Chondrocyte (in vitro differentiated cells): ENCODE results near the gene ARMC8. TPM values are rescaled to one million over a fixed set of nuclear protein-coding genes. Genes with fewer than 3 reads are reported as not detected.

Experiments used
- DNase-seq: peaks from one replicate; pipeline ENCODE4 v3.0.0; 2021; ENCODE audit warnings: mixed read lengths, low spot score
- H3K27ac Mint-ChIP-seq: one replicate; pipeline ENCODE4 v1.8.0; 2021; ENCODE audit warnings: mild to moderate bottlenecking, moderate library complexity, mixed read lengths; ENCODE audit not compliant: unreplicated experiment
- H3K27me3 Mint-ChIP-seq: 2 replicates; pipeline ENCODE4 v1.8.0; 2021; ENCODE audit warnings: low read depth, mixed read lengths
- H3K36me3 Mint-ChIP-seq: 2 replicates; pipeline ENCODE4 v1.8.0; 2021; ENCODE audit warnings: low read depth, mixed read lengths
- H3K4me1 Mint-ChIP-seq: 2 replicates; pipeline ENCODE4 v1.8.0; 2021; ENCODE audit warnings: low read depth, mild to moderate bottlenecking, mixed read lengths
- H3K4me3 Mint-ChIP-seq: one replicate; pipeline ENCODE4 v1.8.0; 2021; ENCODE audit warnings: mild to moderate bottlenecking, moderate library complexity, mixed read lengths; ENCODE audit not compliant: unreplicated experiment
- H3K9me3 Mint-ChIP-seq: 2 replicates; pipeline ENCODE4 v1.8.0; 2021; ENCODE audit warnings: low read depth, mixed read lengths
- total RNA-seq: library from RNA; stranded (reverse); gene quantifications from 3 replicates; pipeline ENCODE4 v1.2.1, GENCODE V29; 2021
- TF ChIP-seq, protein P1 (sequence below): fragments of 200-600 bp; sonication (generic); IDR thresholded peaks from 2 replicates; pipeline ENCODE4 v1.5.0; 2021; ENCODE audit warnings: antibody characterized with exemption, mild to moderate bottlenecking, moderate library complexity

Gene ARMC8
- total RNA-seq, 1 donor from 2014 or later = 34.2 TPM

DNA sequence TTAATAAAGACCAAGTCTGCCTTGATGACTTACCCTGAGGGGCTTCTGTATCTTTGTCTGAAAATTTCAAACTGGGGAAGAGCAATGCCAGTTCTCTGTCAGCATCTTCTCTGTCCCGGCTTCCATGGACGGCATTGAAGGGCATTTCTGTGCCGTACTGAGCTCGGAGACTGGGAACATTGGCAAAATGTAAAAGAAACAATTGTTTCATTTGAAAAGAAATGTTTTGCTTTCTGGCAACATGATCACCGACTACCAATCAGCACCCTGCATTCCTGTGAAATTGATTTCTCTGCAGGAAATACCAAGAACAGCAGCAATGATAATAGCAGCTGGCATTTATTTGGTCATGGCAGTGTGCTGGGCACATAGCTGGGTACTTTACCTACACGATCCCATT lies 116.4 kb downstream of the ARMC8 start:
- no peak overlapping the region for H3K27ac Mint-ChIP-seq

DNA sequence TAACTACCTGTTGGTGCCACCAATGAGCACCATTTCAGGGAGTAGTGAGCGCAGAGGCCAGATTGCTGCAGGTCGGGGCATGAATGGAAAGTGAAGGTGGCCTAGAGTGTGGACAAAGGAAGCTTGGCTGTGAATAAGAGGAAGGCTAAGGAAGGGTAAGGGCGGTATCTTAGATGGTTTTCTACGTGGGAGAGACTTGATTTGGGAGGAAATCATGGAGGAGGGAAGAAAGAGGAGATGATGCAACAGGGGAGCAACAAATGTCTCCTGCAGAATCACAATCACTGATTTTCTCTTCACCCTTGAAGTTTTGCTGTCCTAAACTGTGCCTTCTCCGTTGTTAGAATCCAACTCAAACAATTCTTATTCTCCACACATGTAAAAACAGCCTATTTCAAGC lies 120.8 kb downstream of the ARMC8 start:
- TF ChIP-seq, protein P1, sequence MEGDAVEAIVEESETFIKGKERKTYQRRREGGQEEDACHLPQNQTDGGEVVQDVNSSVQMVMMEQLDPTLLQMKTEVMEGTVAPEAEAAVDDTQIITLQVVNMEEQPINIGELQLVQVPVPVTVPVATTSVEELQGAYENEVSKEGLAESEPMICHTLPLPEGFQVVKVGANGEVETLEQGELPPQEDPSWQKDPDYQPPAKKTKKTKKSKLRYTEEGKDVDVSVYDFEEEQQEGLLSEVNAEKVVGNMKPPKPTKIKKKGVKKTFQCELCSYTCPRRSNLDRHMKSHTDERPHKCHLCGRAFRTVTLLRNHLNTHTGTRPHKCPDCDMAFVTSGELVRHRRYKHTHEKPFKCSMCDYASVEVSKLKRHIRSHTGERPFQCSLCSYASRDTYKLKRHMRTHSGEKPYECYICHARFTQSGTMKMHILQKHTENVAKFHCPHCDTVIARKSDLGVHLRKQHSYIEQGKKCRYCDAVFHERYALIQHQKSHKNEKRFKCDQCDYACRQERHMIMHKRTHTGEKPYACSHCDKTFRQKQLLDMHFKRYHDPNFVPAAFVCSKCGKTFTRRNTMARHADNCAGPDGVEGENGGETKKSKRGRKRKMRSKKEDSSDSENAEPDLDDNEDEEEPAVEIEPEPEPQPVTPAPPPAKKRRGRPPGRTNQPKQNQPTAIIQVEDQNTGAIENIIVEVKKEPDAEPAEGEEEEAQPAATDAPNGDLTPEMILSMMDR = no peak
- Mint-ChIP-seq H3K4me1 (no peaks in the 10 kb centered on the region), H3K4me3 (no peak overlapping the region), H3K27me3 (peaks cover 19% of the 10 kb centered on the region), H3K27ac (no peak overlapping the region), H3K9me3 (peaks cover 38% of the 10 kb centered on the region), H3K36me3 (peaks cover 22% of the 10 kb centered on the region)
- no peak for DNase-seq

More for the DNA sequence above, 116.4 kb downstream of the ARMC8 start:
- no peak for DNase-seq
- peaks cover 17% of the 10 kb centered on the region for H3K36me3 Mint-ChIP-seq
- TF ChIP-seq, protein P1 = no peak
- H3K9me3 Mint-ChIP-seq = peaks cover 13% of the 10 kb centered on the region
- no peak overlapping the region for H3K4me3 Mint-ChIP-seq
- H3K4me1 Mint-ChIP-seq = no peaks in the 10 kb centered on the region
- H3K27me3 Mint-ChIP-seq = no peaks in the 10 kb centered on the region

DNA sequence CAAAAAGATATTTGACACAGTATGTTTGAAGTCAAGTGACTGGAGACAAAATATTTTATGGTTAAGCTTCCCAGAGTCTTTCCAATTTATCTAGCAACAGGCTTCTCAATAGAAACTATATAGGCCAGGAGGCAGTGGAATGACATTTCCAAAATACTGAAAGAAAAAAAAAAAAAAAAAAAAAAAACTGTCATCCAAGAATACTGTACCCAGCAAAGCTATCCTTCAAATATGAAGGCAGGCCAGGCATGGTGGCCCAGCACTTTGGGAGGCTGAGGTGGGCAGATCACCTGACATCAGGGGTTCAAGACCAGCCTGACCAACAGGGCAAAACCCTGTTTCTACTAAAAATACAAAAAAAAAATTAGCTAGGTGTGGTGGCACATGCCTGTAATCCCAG lies 121.7 kb downstream of the ARMC8 start:
- peaks cover 24% of the 10 kb centered on the region for H3K27me3 Mint-ChIP-seq
- TF ChIP-seq, protein P1 = no peak
- no peak for DNase-seq
- H3K36me3 Mint-ChIP-seq = peaks cover 22% of the 10 kb centered on the region
- no peak overlapping the region for H3K4me3 Mint-ChIP-seq
- no peaks in the 10 kb centered on the region for H3K4me1 Mint-ChIP-seq
- H3K9me3 Mint-ChIP-seq = peaks cover 38% of the 10 kb centered on the region
- H3K27ac Mint-ChIP-seq = no peak overlapping the region

DNA sequence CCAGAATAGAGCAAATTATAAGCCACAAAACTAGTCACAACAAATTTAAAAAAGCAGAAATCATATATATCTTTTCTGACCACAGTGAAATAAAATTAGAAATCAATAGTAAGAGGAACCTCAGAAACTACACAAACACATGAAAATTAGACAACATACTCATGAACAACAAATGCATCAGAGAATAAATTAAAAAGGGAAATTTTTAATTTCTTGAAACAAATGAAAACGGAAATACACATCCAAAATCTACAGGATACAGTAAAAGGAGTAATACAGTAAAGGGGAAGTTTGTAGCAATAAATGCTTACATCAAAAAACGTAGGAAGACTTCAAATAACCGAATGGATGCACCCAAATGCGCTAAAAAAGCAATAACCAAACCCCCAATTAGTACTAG lies 123.4 kb downstream of the ARMC8 start:
- peaks cover 7% of the 10 kb centered on the region for H3K4me1 Mint-ChIP-seq
- no peak for DNase-seq
- peaks cover 38% of the 10 kb centered on the region for H3K9me3 Mint-ChIP-seq
- TF ChIP-seq, protein P1 = no peak
- peaks cover 22% of the 10 kb centered on the region for H3K36me3 Mint-ChIP-seq
- peaks cover 24% of the 10 kb centered on the region for H3K27me3 Mint-ChIP-seq
- H3K4me3 Mint-ChIP-seq = no peak overlapping the region
- H3K27ac Mint-ChIP-seq = no peak overlapping the region

DNA sequence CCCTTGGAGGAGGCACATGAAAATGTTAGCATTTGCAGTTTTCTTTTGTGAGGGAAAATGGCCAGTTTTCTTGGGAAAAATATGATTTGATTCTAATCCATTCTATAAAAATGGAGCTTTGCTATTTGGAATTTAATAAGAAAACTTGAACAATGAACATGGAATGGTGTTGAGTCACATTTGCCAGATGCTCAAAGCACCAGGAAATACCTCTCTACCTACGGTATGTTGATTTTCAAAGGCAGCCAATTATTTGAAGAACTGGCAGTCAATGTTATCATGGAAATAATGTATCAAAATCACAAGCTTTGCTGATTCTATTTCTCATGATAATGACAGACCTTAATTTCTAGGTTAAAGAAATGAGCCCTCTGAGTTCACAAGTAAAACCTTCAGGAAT lies 127.7 kb downstream of the ARMC8 start:
- DNase-seq = no peak

More for the DNA sequence above, 127.7 kb downstream of the ARMC8 start:
- H3K36me3 Mint-ChIP-seq = peaks cover 12% of the 10 kb centered on the region
- no peak overlapping the region for H3K27ac Mint-ChIP-seq
- peaks cover 7% of the 10 kb centered on the region for H3K4me1 Mint-ChIP-seq
- H3K27me3 Mint-ChIP-seq = peaks cover 24% of the 10 kb centered on the region
- H3K9me3 Mint-ChIP-seq = peaks cover 22% of the 10 kb centered on the region
- TF ChIP-seq, protein P1 = no peak
- H3K4me3 Mint-ChIP-seq = no peak overlapping the region
